GM13977 (cell line): ENCODE measurements around the gene OR51E2.

Experiments used
- DNase-seq: peaks from one replicate; pipeline ENCODE4 v3.0.0; 2012; ENCODE audit warnings: low spot score
- CTCF ChIP-seq: IDR thresholded peaks from 2 replicates; pipeline ENCODE4 v1.5.1; 2012; ENCODE audit warnings: mild to moderate bottlenecking, control low read depth; ENCODE audit not compliant: insufficient read depth; ENCODE audit errors: extremely low read depth, missing control alignments
- in situ Hi-C: fragments of 300-500 bp; cut with MboI; formaldehyde crosslinking; loops from one replicate; pipeline ENCODE4 v1.12.0; 2022; ENCODE audit warnings: low sequenced_read_pairs, low pct_unique_long_range_greater_than_20kb, mixed read lengths, inconsistent platforms; ENCODE audit not compliant: unreplicated experiment

The OR51E2 gene

GRCh38 chr11:4641501-4641900 lies 56.2 kb downstream of the OR51E2 start:
- in situ Hi-C loops: loop anchor here (25.0 kb wide), 1 partner anchor 346 kb away; the partner anchor contains the start of gene OR51L1
- no peak for DNase-seq
- TF ChIP-seq CTCF: no peak

GRCh38 chr11:4639931-4640330 lies 57.7 kb downstream of the OR51E2 start:
- DNase-seq: no peak
- in situ Hi-C loops: loop anchor here (25.0 kb wide), 1 partner anchor 347 kb away; the partner anchor contains the start of gene OR51L1
- no peak for TF ChIP-seq CTCF

- no peak for DNase-seq
- in situ Hi-C loops: loop anchor here (25.0 kb wide), 1 partner anchor 350 kb away; the partner anchor contains the start of gene OR51L1
- TF ChIP-seq CTCF: no peak
These were observed 60.0 kb downstream of the OR51E2 start for GRCh38 chr11:4637662-4638047.

- TF ChIP-seq CTCF: peak; percentile 96
- peak; percentile 59 for DNase-seq
- in situ Hi-C loops: loop anchor here (25.0 kb wide), 1 partner anchor 350 kb away; the partner anchor contains the start of gene OR51L1
These were observed 60.5 kb downstream of the OR51E2 start, which contains the start of gene OR51D1 for GRCh38 chr11:4636962-4637661. Gene OR51D1, plus strand, starts transcription at chr11:4637477. Its CDS starts 2,314 bp downstream, at chr11:4639791.

GRCh38 chr11:4636136-4636535 lies 61.5 kb downstream of the OR51E2 start:
- no peak for TF ChIP-seq CTCF
- in situ Hi-C loops: loop anchor here (25.0 kb wide), 1 partner anchor 351 kb away; the partner anchor contains the start of gene OR51L1
- no peak for DNase-seq
